Esophagus squamous epithelium (tissue), 4 donors: Measurements from ENCODE around the gene GLDN.

Source experiments
- POLR2A ChIP-seq, 4 donors: fragments of 450-650 bp; IDR thresholded peaks; one replicate each; pipeline ENCODE4 v1.6.1; 2017; ENCODE audit warnings: antibody characterized with exemption in 4 of 4, mild to moderate bottlenecking in 4 of 4, moderate library complexity in 3 of 4
- TF ChIP-seq, protein P1 (sequence below), 6 experiments: fragments of 450-650 bp in 4 of 6; fragments of 200-600 bp in 2 of 6; sonication (generic) in 2 of 6; IDR thresholded peaks; one replicate each; pipeline ENCODE4 v1.5.1; 2016 to 2019; ENCODE audit warnings: antibody characterized with exemption in 6 of 6, mild to moderate bottlenecking in 4 of 6, moderate library complexity in 4 of 6

DNA sequence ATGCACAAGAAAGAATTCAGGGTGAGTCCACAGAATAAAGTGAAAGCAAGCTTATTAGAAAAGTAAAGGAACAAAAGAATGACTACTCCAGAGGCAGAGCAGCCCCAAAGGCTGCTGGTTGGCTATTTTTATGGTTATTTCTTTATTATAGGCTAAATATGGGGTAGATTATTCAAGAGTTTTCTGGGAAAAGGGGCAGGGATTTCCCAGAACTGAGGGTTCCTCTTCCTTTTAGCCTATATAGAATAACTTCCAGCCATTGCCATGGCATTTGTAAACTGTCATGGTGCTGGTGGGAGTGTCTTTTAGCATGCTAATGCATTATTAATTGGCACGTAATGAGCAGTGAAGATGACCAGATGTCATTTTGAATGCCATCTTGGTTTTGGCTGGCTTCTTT lies 13.6 kb downstream of the GLDN start:
- TF ChIP-seq, protein P1, sequence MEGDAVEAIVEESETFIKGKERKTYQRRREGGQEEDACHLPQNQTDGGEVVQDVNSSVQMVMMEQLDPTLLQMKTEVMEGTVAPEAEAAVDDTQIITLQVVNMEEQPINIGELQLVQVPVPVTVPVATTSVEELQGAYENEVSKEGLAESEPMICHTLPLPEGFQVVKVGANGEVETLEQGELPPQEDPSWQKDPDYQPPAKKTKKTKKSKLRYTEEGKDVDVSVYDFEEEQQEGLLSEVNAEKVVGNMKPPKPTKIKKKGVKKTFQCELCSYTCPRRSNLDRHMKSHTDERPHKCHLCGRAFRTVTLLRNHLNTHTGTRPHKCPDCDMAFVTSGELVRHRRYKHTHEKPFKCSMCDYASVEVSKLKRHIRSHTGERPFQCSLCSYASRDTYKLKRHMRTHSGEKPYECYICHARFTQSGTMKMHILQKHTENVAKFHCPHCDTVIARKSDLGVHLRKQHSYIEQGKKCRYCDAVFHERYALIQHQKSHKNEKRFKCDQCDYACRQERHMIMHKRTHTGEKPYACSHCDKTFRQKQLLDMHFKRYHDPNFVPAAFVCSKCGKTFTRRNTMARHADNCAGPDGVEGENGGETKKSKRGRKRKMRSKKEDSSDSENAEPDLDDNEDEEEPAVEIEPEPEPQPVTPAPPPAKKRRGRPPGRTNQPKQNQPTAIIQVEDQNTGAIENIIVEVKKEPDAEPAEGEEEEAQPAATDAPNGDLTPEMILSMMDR (IDR thresholded peaks at IDR 0.05) = no peak
- no peak for TF ChIP-seq POLR2A (IDR thresholded peaks at IDR 0.05)
